ENCODE measurements around the gene ERBB2.

The ERBB2 gene

GRCh38 chr17:39665642-39666224 lies 34.1 kb upstream of the ERBB2 start:
- in situ Hi-C loops (cut with HindIII; ENCODE audit: low sequenced_read_pairs) = no loop called here

DNA sequence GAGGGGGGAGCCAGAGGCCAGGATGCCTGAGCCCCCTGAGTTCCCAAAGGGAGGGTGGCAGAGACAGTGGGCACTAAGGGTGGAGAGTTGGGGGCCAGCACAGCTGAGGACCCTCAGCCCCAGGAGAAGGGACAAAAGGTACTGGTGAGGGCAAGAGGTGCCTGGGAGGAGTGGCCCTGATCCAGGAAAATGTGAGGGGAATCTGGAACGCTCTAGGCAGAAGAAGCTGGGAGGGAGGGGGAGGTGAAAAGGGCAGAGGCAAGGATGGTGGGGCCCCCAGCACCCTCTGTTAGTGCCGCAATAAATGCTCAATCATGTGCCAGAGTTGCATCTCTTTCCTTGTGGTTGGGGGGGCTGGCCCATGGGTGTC lies 33.6 kb upstream of the ERBB2 start:
- in situ Hi-C loops (cut with HindIII; ENCODE audit: low sequenced_read_pairs) = no loop called here

DNA sequence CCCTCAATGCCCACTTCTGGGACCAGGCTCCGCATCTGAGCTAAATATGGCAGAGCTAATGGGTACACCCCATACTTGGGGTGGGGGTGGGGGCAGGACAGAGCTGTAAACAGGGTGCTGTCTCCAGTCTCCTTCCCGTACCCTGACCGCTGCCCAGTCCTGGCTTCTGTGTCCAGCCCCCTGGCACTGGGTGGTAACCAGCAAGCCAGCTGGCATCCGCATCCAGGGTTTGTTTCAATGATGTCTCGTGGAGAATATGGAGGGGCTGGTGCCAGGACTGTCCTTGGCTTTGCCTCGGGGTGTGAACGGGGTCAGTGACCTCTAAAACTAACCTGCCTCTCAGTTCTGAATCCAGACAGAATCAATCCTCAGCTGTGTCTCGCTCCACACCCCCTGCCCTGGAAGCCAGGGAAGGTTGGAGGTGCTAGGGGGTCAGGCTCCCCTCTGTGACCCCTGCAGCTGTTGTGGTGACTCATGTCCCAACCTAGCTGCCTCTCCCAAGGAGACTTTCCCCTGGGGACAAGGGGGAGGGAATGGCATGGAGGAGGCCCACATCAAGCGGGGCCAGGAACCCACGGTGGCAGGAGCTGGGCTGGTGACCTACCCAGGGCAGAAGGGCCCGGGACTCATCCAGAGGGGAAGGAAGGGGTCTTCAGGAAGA lies 33.1 kb upstream of the ERBB2 start:
- in situ Hi-C loops (cut with HindIII; ENCODE audit: low sequenced_read_pairs) = no loop called here

DNA sequence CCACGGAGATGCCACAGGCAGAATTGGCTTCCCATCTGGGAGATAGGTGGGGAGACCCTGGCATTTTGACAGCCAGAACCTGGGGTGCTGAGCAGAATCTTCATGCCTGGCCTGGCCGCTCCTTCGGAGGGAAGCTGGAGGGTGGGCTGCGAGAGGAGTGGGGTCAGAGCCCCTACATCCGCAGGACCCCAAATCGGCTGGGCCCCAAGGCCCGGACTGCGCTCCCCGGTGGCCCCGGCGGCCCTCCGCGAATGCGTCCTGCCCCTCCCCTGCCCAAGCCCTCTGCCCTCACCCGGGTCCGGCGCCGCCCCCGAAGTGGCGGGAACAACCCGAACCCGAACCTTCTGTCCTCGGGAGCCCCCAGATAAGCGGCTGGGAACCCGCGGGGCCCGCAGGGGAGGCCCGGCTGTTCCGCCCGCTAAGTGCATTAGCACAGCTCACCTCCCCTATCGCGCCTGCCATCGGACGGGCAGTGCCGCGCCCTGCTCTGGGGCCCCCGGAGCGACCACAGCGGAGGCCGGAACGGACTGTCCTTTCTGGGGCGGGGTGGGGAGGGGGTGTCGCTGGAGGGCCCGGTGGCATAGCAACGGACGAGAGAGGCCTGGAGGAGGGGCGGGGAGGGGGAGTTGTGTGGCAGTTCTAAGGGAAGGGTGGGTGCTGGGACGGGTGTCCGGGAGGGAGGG lies 32.5 kb upstream of the ERBB2 start:
- in situ Hi-C loops (cut with HindIII; ENCODE audit: low sequenced_read_pairs) = no loop called here

- in situ Hi-C loops (cut with HindIII; ENCODE audit: low sequenced_read_pairs) = no loop called here
Observed at GRCh38 chr17:39667945-39668924, 31.6 kb upstream of the ERBB2 start, which contains the start of gene PNMT. PNMT (plus strand) TSS chr17:39668453; CDS start chr17:39668476, 23 bp downstream.

DNA sequence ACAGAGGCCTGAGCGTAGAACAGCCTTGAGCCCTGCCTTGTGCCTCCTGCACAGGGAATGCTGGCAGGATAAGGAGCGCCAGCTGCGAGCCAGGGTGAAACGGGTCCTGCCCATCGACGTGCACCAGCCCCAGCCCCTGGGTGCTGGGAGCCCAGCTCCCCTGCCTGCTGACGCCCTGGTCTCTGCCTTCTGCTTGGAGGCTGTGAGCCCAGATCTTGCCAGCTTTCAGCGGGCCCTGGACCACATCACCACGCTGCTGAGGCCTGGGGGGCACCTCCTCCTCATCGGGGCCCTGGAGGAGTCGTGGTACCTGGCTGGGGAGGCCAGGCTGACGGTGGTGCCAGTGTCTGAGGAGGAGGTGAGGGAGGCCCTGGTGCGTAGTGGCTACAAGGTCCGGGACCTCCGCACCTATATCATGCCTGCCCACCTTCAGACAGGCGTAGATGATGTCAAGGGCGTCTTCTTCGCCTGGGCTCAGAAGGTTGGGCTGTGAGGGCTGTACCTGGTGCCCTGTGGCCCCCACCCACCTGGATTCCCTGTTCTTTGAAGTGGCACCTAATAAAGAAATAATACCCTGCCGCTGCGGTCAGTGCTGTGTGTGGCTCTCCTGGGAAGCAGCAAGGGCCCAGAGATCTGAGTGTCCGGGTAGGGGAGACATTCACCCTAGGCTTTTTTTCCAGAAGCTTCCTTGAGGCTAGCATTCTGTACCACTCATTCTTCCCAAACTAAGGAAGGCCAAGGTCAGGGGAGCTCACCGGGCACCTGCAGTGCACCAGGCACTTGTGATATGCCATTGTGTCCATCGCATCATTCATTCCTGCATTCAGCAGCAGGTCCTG lies 29.7 kb upstream of the ERBB2 start:
- in situ Hi-C loops (cut with HindIII; ENCODE audit: low sequenced_read_pairs) = loop anchor here (10.0 kb wide), 1 partner anchor 55 kb away; no protein-coding TSS in a partner anchor

DNA sequence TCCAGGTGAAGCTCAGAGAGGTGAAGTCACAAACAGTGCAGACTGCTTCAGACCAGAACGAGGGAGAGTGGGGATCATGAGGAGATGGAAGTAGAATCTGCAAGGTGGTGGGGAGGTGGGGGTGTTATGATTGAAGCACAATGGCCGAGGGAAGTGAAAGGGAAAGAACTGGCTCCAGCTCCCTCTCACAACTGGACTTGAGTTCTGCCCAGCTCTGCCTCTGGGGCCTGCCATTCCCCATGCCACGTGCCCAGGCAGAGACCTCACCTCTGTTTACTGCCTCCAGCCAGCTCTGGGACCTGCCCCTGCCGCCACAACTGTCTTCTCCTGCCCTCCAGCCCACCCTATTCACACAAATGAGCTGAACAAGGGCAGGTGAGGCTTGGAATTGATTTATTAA lies 29.1 kb upstream of the ERBB2 start:
- in situ Hi-C loops (cut with HindIII; ENCODE audit: low sequenced_read_pairs) = loop anchor here (10.0 kb wide), 1 partner anchor 56 kb away; no protein-coding TSS in a partner anchor

DNA sequence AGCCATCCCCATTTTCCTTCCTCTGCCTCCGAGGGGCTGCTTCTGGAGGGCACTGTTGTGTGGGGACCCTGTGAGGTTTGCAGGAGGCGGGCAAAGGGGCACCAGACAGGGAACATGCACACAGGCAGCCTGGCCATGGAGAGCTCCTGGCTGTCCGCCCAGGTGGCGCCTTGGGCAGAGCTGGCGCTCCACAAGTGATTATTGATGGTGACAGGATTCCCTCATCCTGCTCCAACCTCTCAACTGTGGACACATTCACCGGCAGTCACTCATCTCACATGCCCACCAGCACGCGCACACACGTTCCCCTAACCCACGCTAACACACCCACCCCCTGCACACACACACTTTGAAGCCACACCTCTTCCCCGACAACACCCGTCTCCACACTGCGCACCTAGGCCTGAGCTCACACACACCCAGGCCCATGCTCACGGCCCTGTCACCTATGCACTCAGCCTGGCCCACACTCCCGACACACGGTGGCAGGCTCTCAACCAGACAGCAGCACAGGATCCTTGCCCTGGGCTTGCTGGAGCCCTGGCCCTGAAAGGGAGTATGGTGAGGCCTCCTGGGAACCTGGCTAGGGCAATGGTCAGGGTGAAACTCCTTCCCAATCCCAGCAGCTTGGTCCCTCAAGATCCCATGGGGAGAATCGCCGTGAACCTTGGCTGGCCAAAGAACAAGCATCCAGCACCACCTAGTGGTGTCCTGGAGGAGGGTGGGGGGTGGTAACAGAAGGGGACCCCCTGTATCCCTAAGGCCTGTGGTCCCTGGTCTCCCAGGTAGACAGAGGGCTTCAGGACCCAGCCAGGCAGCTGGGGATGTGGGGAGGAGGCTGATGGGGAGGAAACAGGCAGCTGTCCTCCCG lies 28.0 kb upstream of the ERBB2 start:
- in situ Hi-C loops (cut with HindIII; ENCODE audit: low sequenced_read_pairs) = loop anchor here (10.0 kb wide), 1 partner anchor 57 kb away; no protein-coding TSS in a partner anchor

DNA sequence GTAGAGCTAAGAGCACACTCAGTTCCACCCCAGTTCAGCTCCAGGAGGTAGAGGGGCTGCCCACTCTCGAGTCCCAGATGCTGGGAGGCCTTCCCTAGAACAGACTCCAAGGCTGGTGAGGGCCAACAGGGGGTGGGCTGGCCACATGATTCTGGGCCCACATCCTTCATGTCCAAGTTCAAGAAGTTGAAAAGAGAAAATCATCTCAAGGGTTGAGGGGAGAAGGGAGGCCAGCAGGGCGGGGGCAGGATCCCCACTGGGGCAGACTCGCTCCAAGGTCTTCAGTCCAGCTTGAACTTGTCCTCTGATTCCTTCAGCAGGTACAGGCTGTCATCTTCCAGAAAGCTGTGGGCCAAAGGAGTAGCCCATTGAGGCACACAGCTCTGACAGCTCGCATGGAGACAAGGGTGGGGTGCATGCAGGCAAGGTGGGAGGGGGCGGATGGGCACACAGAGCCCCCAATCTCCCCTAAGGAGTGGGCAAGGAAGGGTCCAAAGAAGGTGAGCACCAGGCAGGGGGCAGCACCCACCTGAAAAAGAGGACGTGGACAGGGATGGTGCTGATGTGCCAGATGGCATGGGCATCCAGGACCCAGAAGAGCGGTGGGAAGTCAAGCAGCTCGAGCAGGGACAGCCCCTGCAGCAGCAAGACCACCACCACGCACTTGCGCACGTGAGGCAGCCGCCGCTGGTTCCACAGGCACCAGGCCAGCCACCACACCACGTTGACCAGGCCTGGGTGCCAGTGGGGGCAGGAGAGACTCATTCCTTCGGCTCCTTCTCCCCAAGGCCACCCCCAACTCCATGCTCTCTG lies 27.1 kb upstream of the ERBB2 start:
- in situ Hi-C loops (cut with HindIII; ENCODE audit: low sequenced_read_pairs) = loop anchor here (10.0 kb wide), 1 partner anchor 58 kb away; no protein-coding TSS in a partner anchor

GRCh38 chr17:39673335-39674081 lies 26.4 kb upstream of the ERBB2 start:
- in situ Hi-C loops (cut with HindIII; ENCODE audit: low sequenced_read_pairs) = loop anchor here (10.0 kb wide), 1 partner anchor 59 kb away; no protein-coding TSS in a partner anchor

- in situ Hi-C loops (cut with HindIII; ENCODE audit: low sequenced_read_pairs) = loop anchor here (10.0 kb wide), 1 partner anchor 59 kb away; no protein-coding TSS in a partner anchor
Observed at GRCh38 chr17:39674179-39674578, 25.7 kb upstream of the ERBB2 start.

GRCh38 chr17:39674702-39675389 lies 25.0 kb upstream of the ERBB2 start:
- in situ Hi-C loops (cut with HindIII; ENCODE audit: low sequenced_read_pairs) = loop anchor here (10.0 kb wide), 1 partner anchor 60 kb away; no protein-coding TSS in a partner anchor

DNA sequence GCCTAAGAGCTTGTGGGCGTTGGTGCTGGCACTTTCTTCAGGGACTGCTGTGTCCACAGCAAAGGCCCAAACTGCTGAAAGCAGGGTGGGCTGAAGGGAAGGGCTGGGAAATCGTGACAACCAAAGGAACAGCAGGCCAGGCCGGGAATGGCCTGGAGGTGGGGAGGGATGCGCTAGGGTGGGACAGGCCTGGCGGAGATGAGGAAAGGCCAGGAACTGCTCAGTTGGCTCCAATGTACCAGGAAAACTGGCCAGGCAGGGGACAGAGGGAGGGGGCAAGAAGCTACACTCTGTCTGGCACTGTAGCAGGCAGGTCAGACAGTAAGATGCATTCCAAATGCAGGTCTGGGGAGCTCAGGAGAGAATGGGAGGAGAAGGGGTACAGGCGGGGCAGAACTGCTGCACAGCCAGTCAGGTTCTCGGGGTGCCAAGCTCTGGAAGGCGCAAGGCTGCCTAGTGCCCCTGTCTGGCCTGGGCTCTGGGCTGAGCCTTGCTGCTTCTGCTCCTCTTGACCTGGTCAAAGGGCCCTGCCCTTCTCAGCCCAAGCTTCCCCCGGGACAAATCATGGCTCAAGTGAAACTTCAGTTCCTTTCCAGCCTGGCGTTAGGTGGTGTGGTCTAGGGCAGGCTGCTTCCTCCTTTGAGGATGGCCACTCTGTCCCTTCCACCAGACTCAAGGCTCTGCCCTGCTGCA lies 24.3 kb upstream of the ERBB2 start:
- in situ Hi-C loops (cut with HindIII; ENCODE audit: low sequenced_read_pairs) = loop anchor here (10.0 kb wide), 1 partner anchor 61 kb away; no protein-coding TSS in a partner anchor

DNA sequence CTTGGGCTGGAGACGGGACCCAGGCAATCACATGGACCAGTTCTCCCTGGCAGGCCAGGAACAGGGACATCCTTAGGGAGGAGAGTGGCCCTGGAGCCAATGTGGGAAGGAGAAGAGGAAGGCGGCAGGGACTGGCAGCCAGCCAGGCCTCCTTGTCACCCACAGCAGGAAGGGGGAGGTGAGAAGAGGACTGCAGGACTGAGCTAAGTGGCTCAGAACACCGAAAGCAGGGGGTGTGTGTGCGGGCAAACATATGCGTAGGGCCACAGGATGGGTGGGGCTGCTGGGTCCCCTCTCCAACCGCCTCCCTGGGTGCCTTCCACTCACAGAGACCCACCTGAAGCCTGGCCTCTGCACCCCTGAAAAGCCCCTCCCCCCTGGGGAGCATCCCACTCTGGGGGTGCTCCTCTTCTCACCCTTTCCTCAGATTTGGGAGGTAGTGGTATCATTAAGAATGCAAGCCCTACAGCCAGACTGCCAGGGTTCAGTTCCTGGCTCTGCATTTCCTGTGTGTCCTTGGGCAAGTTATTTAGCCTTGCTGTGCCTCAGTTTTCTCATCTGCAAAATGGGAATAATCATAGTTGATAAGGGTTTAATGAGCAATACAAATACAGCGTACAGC lies 23.6 kb upstream of the ERBB2 start:
- in situ Hi-C loops (cut with HindIII; ENCODE audit: low sequenced_read_pairs) = loop anchor here (10.0 kb wide), 1 partner anchor 62 kb away; no protein-coding TSS in a partner anchor

DNA sequence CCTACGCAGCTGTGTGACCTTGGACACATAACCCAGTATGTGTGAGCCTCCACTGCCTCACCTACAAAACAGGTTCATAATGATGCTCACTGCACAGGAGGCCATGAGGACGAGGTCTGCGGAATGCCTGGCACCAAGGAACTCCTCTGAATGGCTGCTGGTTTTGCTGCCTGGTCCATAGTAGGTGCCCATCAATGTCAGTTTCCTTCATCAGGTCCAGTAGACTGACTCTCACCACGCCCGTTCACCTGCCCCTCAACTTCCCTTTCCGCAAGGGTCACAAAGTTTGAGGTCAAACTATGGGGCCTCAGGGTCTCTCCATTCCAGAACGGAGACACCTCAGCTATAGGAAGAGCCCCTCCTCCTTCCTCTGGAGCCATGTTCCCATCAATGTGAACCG lies 22.8 kb upstream of the ERBB2 start:
- in situ Hi-C loops (cut with HindIII; ENCODE audit: low sequenced_read_pairs) = loop anchor here (10.0 kb wide), 1 partner anchor 62 kb away; no protein-coding TSS in a partner anchor

Measured in DLD1 (cell line).